Muscle of leg (tissue), 11 donors: ENCODE measurements around the gene SLC43A2. TPM values are rescaled to one million over a fixed set of nuclear protein-coding genes. Genes with fewer than 3 reads are reported as not detected.

ENCODE experiments used
- DNase-seq: peaks from one replicate; pipeline ENCODE4 v3.0.0; 2013
- H3K27ac ChIP-seq: one replicate; pipeline ENCODE4 v1.5.1; 2013; ENCODE audit warnings: mild to moderate bottlenecking, low read length, control low read depth
- H3K27me3 ChIP-seq: one replicate; pipeline ENCODE4 v1.6.1; 2013; ENCODE audit warnings: low read length; ENCODE audit not compliant: control insufficient read depth, insufficient read depth
- H3K36me3 ChIP-seq: one replicate; pipeline ENCODE4 v1.6.1; 2013; ENCODE audit warnings: low read length; ENCODE audit not compliant: control insufficient read depth, insufficient read depth
- H3K4me1 ChIP-seq: one replicate; pipeline ENCODE4 v1.6.1; 2013; ENCODE audit warnings: low read length; ENCODE audit not compliant: control insufficient read depth, insufficient read depth
- H3K4me3 ChIP-seq: one replicate; pipeline ENCODE4 v1.5.1; 2013; ENCODE audit warnings: low read length, control low read depth
- H3K9me3 ChIP-seq: replicated peaks from 2 replicates; pipeline ENCODE4 v1.6.1; 2013; ENCODE audit warnings: low read depth, low read length; ENCODE audit not compliant: control insufficient read depth
- WGBS: methylation state at CpG from one replicate; pipeline ENCODE4 v1.1.5; 2013; ENCODE audit warnings: missing lambda C conversion rate; ENCODE audit not compliant: insufficient coverage; 5-methylcytosine and 5-hydroxymethylcytosine counted together
- polyA plus RNA-seq, 8 donors: library from polyadenylated mRNA; unstranded; fragments of 120-200 nt; gene quantifications; one replicate each; pipeline versions ENCODE4 v1.2.1 to v1.2.3, GENCODE V29; 2013; ENCODE audit warnings: inconsistent platforms in 1 of 8, low replicate concordance in 1 of 8; ENCODE audit not compliant: insufficient read length in 8 of 8, insufficient read depth in 1 of 8
- total RNA-seq: library from RNA; stranded (reverse); fragments of 120-200 nt; gene quantifications from one replicate; pipeline ENCODE4 v1.2.4, GENCODE V29; 2013

Gene SLC43A2
- total and polyA plus RNA-seq, 9 donors: 3.4 to 8.6 (median 3.8) TPM

GRCh38 chr17:1562176-1562643 lies 66.4 kb downstream of the SLC43A2 start:
- no peak for DNase-seq
- no peaks in the 10 kb centered on the region for H3K27me3 ChIP-seq
- no peaks in the 10 kb centered on the region for H3K9me3 ChIP-seq
- under 1% methylated on average over 62 of the region's 62 CpGs for WGBS
- peaks cover 27% of the 10 kb centered on the region for H3K4me1 ChIP-seq
- peak overlapping the region; percentile 53 for H3K4me3 ChIP-seq
- peaks cover 2% of the 10 kb centered on the region for H3K36me3 ChIP-seq
- H3K27ac ChIP-seq: peak overlapping the region; percentile 20

GRCh38 chr17:1561420-1562175 lies 67.0 kb downstream of the SLC43A2 start:
- Histone ChIP-seq H3K4me3 (peak overlapping the region; percentile 53), H3K27ac (peak overlapping the region; percentile 20), H3K36me3 (peaks cover 7% of the 10 kb centered on the region), H3K9me3 (no peaks in the 10 kb centered on the region), H3K4me1 (peaks cover 27% of the 10 kb centered on the region), H3K27me3 (no peaks in the 10 kb centered on the region)
- 6% methylated on average over 47 of the region's 47 CpGs for WGBS
- no peak for DNase-seq

- Histone ChIP-seq H3K4me3 (no peak overlapping the region), H3K9me3 (no peaks in the 10 kb centered on the region), H3K27ac (no peak overlapping the region), H3K36me3 (peaks cover 9% of the 10 kb centered on the region), H3K27me3 (no peaks in the 10 kb centered on the region), H3K4me1 (peaks cover 31% of the 10 kb centered on the region)
- DNase-seq: no peak
- WGBS: 73% methylated on average over 7 of the region's 7 CpGs
These were observed 67.7 kb downstream of the SLC43A2 start for GRCh38 chr17:1560858-1561355.

- peaks cover 9% of the 10 kb centered on the region for H3K36me3 ChIP-seq
- peaks cover 34% of the 10 kb centered on the region for H3K4me1 ChIP-seq
- H3K4me3 ChIP-seq: no peak overlapping the region
- no peak overlapping the region for H3K27ac ChIP-seq
- H3K27me3 ChIP-seq: no peaks in the 10 kb centered on the region
- WGBS: 53% methylated on average over 16 of the region's 22 CpGs
- DNase-seq: no peak
- H3K9me3 ChIP-seq: no peaks in the 10 kb centered on the region
These were observed 68.4 kb downstream of the SLC43A2 start for GRCh38 chr17:1560101-1560857.

GRCh38 chr17:1559047-1560043 lies 69.3 kb downstream of the SLC43A2 start:
- Histone ChIP-seq H3K27me3 (no peaks in the 10 kb centered on the region), H3K4me1 (peaks cover 44% of the 10 kb centered on the region), H3K9me3 (no peaks in the 10 kb centered on the region), H3K36me3 (peaks cover 9% of the 10 kb centered on the region), H3K27ac (no peak overlapping the region), H3K4me3 (no peak overlapping the region)
- no peak for DNase-seq
- WGBS: 90% methylated on average over 7 of the region's 10 CpGs

GRCh38 chr17:1558401-1558800 lies 70.2 kb downstream of the SLC43A2 start:
- no peak for DNase-seq
- Histone ChIP-seq H3K36me3 (peaks cover 13% of the 10 kb centered on the region), H3K9me3 (no peaks in the 10 kb centered on the region), H3K4me1 (peaks cover 53% of the 10 kb centered on the region), H3K27me3 (no peaks in the 10 kb centered on the region), H3K4me3 (no peak overlapping the region), H3K27ac (no peak overlapping the region)
- no CpG with 5 or more reads among the region's 3 CpGs for WGBS

GRCh38 chr17:1557355-1558095 lies 71.1 kb downstream of the SLC43A2 start:
- peaks cover 16% of the 10 kb centered on the region for H3K36me3 ChIP-seq
- H3K27ac ChIP-seq: no peak overlapping the region
- H3K27me3 ChIP-seq: no peaks in the 10 kb centered on the region
- H3K4me1 ChIP-seq: peaks cover 48% of the 10 kb centered on the region
- no peak for DNase-seq
- H3K9me3 ChIP-seq: no peaks in the 10 kb centered on the region
- WGBS: 85% methylated on average over 17 of the region's 22 CpGs
- H3K4me3 ChIP-seq: no peak overlapping the region

GRCh38 chr17:1555651-1556471 lies 72.8 kb downstream of the SLC43A2 start:
- 78% methylated on average over 13 of the region's 15 CpGs for WGBS
- peak overlapping the region; percentile 22 for H3K27ac ChIP-seq
- peaks cover 26% of the 10 kb centered on the region for H3K36me3 ChIP-seq
- H3K4me1 ChIP-seq: peaks cover 40% of the 10 kb centered on the region
- H3K27me3 ChIP-seq: no peaks in the 10 kb centered on the region
- DNase-seq: peak; percentile 65
- H3K4me3 ChIP-seq: no peak overlapping the region
- no peaks in the 10 kb centered on the region for H3K9me3 ChIP-seq
